GM10847 (cell line): ENCODE results near the gene VSIG10L2.
A peak's percentile ranks its signal among the peaks of the same experiment; 100 is the strongest.

ENCODE experiments used
- POLR2A ChIP-seq: IDR thresholded peaks from 2 replicates; pipeline ENCODE4 v1.6.1; 2011; ENCODE audit not compliant: insufficient read length; ENCODE audit errors: extremely low read depth

The VSIG10L2 gene

GRCh38 chr11:125945797-125946520, at the start of gene VSIG10L2:
VSIG10L2 (plus strand) TSS chr11:125946044; CDS start chr11:125946056, 12 bp downstream.
- TF ChIP-seq POLR2A = no peak

- no peak for TF ChIP-seq POLR2A
Observed at GRCh38 chr11:125901872-125902271, 44.0 kb upstream of the VSIG10L2 start.

- TF ChIP-seq POLR2A = no peak
Observed at GRCh38 chr11:125902277-125902926, 43.4 kb upstream of the VSIG10L2 start.

- peak; percentile 42 for TF ChIP-seq POLR2A
Observed at GRCh38 chr11:125902927-125903710, 42.7 kb upstream of the VSIG10L2 start, which contains the start of gene PUS3. PUS3 (minus strand) TSS chr11:125903206; CDS start chr11:125896284, 6,922 bp downstream.

GRCh38 chr11:125903711-125904659, 41.9 kb upstream of the VSIG10L2 start, which contains the start of gene DDX25:
DDX25 (plus strand) TSS chr11:125904508; CDS start chr11:125904518, 10 bp downstream.
- TF ChIP-seq POLR2A = no peak

GRCh38 chr11:125904678-125905077, 41.2 kb upstream of the VSIG10L2 start:
- no peak for TF ChIP-seq POLR2A

- TF ChIP-seq POLR2A = no peak
Observed at GRCh38 chr11:125910226-125910849, 35.5 kb upstream of the VSIG10L2 start.

GRCh38 chr11:125916683-125917347, 29.0 kb upstream of the VSIG10L2 start:
- no peak for TF ChIP-seq POLR2A

GRCh38 chr11:125918140-125918840, 27.6 kb upstream of the VSIG10L2 start:
- no peak for TF ChIP-seq POLR2A

- no peak for TF ChIP-seq POLR2A
Observed at GRCh38 chr11:125921042-125921441, 24.8 kb upstream of the VSIG10L2 start.

GRCh38 chr11:125922156-125922555, 23.7 kb upstream of the VSIG10L2 start:
- no peak for TF ChIP-seq POLR2A

GRCh38 chr11:125923012-125923579, 22.7 kb upstream of the VSIG10L2 start:
- no peak for TF ChIP-seq POLR2A

GRCh38 chr11:125923633-125924032, 22.2 kb upstream of the VSIG10L2 start:
- no peak for TF ChIP-seq POLR2A
